ENCODE results near the gene GSTM5. TPM values are rescaled to one million over a fixed set of nuclear protein-coding genes. Genes with fewer than 3 reads are reported as not detected.
A peak's percentile ranks its signal among the peaks of the same experiment; 100 is the strongest.

GSTM5 gene
- total and polyA plus RNA-seq, 2 of the 4 experiments (the other 2 are of a cell fraction), result 0.36 to 1.2 TPM

DNA sequence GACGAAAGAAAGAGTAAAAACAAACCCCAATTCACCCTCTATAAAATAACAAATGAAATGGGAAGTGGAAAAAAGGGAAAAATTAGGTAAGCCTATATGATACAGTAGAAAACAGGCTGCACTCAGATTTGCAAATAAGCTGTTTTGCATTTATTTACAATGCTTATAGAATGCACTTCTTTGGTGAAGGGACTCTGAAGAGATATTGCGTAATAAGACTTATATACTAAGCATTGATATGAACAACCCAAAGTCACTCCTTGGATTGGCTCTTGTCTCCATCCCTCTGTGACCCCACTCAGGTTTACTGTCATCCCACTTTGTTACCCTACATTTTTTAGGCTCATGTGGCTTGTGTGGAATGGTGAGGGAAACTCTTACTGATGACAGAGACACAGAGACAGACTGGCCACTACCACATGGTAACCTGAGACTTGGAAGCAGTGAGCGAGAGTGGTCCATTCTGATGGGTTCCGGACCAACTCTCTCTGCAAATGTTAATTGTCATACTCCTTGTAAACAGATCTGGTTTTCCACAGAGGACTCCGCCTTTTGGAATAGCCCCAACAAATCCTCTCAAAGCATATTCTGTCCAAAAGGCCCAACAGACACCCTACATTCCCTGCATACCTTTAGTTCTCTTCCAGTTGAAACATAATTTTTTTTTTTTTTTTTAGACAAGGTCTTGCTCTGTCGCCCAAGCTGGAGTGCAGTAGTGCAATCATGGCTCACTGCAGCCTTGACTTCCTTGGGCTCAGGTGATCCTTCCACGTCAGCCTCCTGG, 11.0 kb downstream of the GSTM5 start:
- peak; percentile 6 for DNase-seq
- Histone ChIP-seq H3K9me1 (ENCODE audit: insufficient read depth, low read length) (0 out of 2 replicates have a peak, but pooled peaks cover 3% of the 10 kb centered on the region), H4K8ac (ENCODE audit: low read depth in 2 of 2, low read length in 2 of 2) (peak overlapping the region in 1 of 2 experiments; percentile 28; a peak in 1 of 4 replicates), H2AFZ (replicated peaks; ENCODE audit: low read length, poor library complexity) (peak overlapping the region; percentile 13), H3K4me1 (ENCODE audit: control insufficient read depth, insufficient read depth, low read length) (peaks cover 8% of the 10 kb centered on the region; the same call in 1 of the 2 replicates), H3K9me3 (ENCODE audit: control insufficient read depth, insufficient read depth, low read length) (no peaks in the 10 kb centered on the region; the same call in 1 of the 2 replicates), H3K27ac (ENCODE audit: insufficient read depth, low read length) (no peak overlapping the region), H4K91ac (ENCODE audit: insufficient read depth, low read depth, low read length) (peak overlapping the region; percentile 23; the same call in 1 of the 2 replicates), H2AK9ac (replicated peaks; ENCODE audit: low read depth, low read length, poor library complexity) (peak overlapping the region; percentile 33), H2BK20ac (ENCODE audit: low read depth, low read length) (no peak overlapping the region), H3K56ac (ENCODE audit: extremely low read depth, insufficient read depth, low read length) (no peak overlapping the region), H3K4ac (ENCODE audit: low read depth, low read length) (peak overlapping the region; percentile 64; the same call in 1 of the 2 replicates), H2BK15ac (ENCODE audit: low read depth, low read length) (peak overlapping the region; percentile 38; the same call in 1 of the 3 replicates), H2BK5ac (ENCODE audit: low read depth, low read length, poor library complexity, severe bottlenecking) (no peak overlapping the region), H3K4me3 (ENCODE audit: insufficient read depth, low read depth, low read length) (no peak overlapping the region), H2BK120ac (ENCODE audit: low read depth, low read length) (peak overlapping the region; percentile 20; the same call in 1 of the 2 replicates), H3K23ac (ENCODE audit: low read depth, low read length) (no peak overlapping the region), H3K27me3 (ENCODE audit: control insufficient read depth, insufficient read depth, low read length) (peaks cover 4% of the 10 kb centered on the region), H4K5ac (ENCODE audit: low read depth, low read length) (no peak overlapping the region), H4K20me1 (ENCODE audit: insufficient read depth, low read length) (no peaks in the 10 kb centered on the region), H3K79me1 (ENCODE audit: low read depth in 1 of 2, low read length in 2 of 2) (no peaks in the 10 kb centered on the region), H3K36me3 (ENCODE audit: control insufficient read depth, insufficient read depth, low read length) (no peaks in the 10 kb centered on the region), H3K9ac (ENCODE audit: low read depth, low read length) (no peak overlapping the region), H2AK5ac (ENCODE audit: low read depth, low read length) (peak overlapping the region; percentile 51; the same call in 1 of the 2 replicates), H3K4me2 (ENCODE audit: low read depth, low read length) (no peak overlapping the region), H3K14ac (replicated peaks; ENCODE audit: low read depth, low read length) (no peak overlapping the region), H3K18ac (ENCODE audit: low read depth, low read length) (no peak overlapping the region)
- intact Hi-C loops (cut with micrococcal nuclease) (loop anchor here (5.0 kb wide), 1 partner anchor 46 kb away; no protein-coding TSS in a partner anchor), in situ Hi-C loops (cut with MboI; ENCODE audit: low sequenced_read_pairs) (no loop called here), dilution Hi-C loops (cut with HindIII; ENCODE audit: low sequenced_read_pairs, unreplicated experiment) (no loop called here)
- POLR2A ChIA-PET (ENCODE audit: unreplicated experiment), result interaction anchor here (0.6 kb wide), 1 partner anchor 57 kb away, joined by 3 read pairs; no protein-coding TSS in a partner anchor
- CTCF ChIA-PET, result interaction anchor here (0.6 kb wide), 1 partner anchor 179 kb away, joined by 3 read pairs; no protein-coding TSS in a partner anchor
- TF ChIP-seq CEBPB (IDR thresholded peaks at IDR 0.05; ENCODE audit: low read depth, low read length) (peak; percentile 94), MAFK (IDR thresholded peaks at IDR 0.05; ENCODE audit: low read depth, low read length) (no peak)
- peak; percentile 53 for ATAC-seq (ENCODE audit: low read depth)
- 90% methylated on average over 4 of the region's 7 CpGs; no CpG with 5 or more reads in 1 of the 2 experiments for WGBS, 2 experiments (ENCODE audit: extremely low coverage in 2 of 2, insufficient read length in 1 of 2)
- no TSS peak for BruUV-seq (replicated peaks)
